Measurements from ENCODE around the gene PTPN1. TPM values are rescaled to one million over a fixed set of nuclear protein-coding genes. Genes with fewer than 3 reads are reported as not detected.

The PTPN1 gene
- total RNA-seq, 1 donor from 2014 or later = 30.3 TPM

DNA sequence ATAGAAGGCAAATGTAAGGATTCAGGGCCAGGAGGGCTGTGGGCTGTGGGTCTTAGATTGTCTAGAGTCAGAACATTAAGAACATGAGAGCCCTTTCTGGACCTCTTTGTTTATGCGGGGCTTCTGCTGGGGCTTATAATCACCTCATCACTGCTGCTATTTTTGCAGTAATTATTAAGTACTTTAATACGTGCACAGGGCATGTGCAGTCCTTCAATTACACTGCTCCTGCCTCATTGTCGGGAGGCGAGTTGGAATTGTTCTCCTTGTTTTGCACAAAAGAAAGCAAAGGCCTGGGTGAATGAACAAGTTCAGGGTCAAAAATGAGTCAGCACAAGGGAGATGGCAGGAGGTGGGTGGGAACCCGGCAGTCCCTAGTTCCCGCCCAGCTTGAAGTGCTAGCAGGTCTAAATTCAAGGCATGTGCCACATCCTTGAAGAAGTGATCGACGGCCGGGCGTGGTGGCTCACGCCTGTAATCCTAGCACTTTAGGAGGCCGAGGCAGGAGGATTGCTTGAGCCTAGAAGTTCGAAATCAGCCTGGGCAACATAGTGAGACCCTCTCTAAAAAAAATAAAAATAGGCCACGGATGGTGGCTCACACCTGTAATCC lies 34.4 kb upstream of the PTPN1 start:
- no peak overlapping the region for H3K4me3 Mint-ChIP-seq (ENCODE audit: unreplicated experiment)
- no peak for DNase-seq (ENCODE audit: low spot score)
- H3K36me3 Mint-ChIP-seq (ENCODE audit: low read depth) = no peaks in the 10 kb centered on the region
- H3K4me1 Mint-ChIP-seq (ENCODE audit: low read depth) = no peaks in the 10 kb centered on the region
- no peak for TF ChIP-seq CTCF (IDR thresholded peaks at IDR 0.05)
- no peak overlapping the region for H3K27ac Mint-ChIP-seq (ENCODE audit: unreplicated experiment)
- no peaks in the 10 kb centered on the region for H3K27me3 Mint-ChIP-seq (ENCODE audit: low read depth)
- no peaks in the 10 kb centered on the region for H3K9me3 Mint-ChIP-seq (ENCODE audit: low read depth)

DNA sequence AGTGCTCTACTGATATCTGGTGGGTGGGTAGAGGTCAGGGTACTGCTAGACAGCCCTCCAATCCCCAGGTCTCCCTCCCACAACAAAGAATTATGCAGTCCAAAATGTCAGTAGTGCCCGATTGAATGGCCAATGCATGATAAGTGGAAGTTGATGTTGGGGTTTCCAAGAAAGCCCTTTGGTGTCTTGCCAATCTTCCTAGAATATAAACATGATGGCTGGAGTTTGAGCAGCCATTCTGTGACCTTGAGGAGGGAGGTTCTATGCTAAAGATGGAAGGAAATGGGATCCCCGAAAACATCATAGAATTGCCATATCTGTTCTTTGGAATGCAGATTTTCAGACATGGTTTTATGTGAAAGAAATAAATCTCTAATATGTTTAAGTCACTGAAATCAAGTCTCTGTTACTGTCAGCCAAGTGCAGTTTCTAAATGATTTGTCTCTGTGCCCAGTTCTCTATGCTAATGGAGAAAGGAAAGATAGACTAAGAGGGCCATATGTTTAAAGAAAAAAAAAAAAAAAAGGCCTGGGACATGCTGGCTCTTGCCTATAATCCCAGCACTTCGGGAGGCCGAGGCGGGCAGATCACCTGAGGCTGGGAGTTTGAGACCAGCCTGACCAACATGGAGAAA lies 32.8 kb upstream of the PTPN1 start:
- no peak for TF ChIP-seq CTCF (IDR thresholded peaks at IDR 0.05)
- Mint-ChIP-seq H3K4me1 (ENCODE audit: low read depth) (no peaks in the 10 kb centered on the region), H3K27me3 (ENCODE audit: low read depth) (no peaks in the 10 kb centered on the region), H3K27ac (ENCODE audit: unreplicated experiment) (no peak overlapping the region), H3K9me3 (ENCODE audit: low read depth) (no peaks in the 10 kb centered on the region), H3K4me3 (ENCODE audit: unreplicated experiment) (no peak overlapping the region), H3K36me3 (ENCODE audit: low read depth) (no peaks in the 10 kb centered on the region)
- no peak for DNase-seq (ENCODE audit: low spot score)

DNA sequence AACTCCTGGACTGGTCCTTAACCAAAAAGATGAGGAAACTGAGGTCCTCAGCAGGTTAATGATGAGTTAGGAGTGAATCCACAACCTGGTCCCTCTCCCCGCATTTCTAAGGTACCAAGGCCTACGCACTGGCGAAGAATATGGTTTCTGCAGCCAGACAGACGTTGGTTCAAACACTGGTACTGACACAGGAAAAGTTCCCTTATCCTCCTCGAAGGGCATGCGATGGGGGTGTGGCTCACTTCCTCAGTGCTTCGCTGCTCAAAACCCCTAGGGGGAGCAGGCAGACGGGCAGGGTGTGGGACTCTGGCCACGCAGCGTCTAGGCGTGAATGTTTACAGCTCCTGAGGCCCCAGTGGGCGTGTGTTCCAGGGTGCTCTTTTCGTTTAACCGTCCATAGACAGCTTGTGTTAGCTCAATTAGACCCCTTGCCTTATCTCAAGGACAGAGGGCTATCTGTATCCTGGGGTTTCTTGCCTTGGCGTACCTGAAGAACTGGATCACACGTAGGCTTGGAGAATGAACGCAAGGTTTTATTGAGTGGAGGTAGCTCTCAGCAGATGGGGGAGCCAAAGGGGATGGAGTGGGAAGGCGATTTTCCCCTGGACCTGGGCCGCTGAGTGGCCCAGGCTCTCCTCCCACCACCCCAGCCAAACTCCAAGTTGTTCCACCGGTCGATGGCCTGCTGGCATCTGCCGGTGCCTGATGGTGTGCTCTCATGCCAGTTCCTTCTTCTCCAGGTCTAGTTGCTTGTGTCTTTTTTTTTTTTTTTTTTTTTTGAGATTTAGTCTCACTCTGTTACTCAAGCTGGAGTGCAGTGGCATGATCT lies 31.8 kb upstream of the PTPN1 start:
- H3K27me3 Mint-ChIP-seq (ENCODE audit: low read depth) = no peaks in the 10 kb centered on the region
- H3K4me3 Mint-ChIP-seq (ENCODE audit: unreplicated experiment) = no peak overlapping the region
- H3K4me1 Mint-ChIP-seq (ENCODE audit: low read depth) = no peaks in the 10 kb centered on the region
- no peak overlapping the region for H3K27ac Mint-ChIP-seq (ENCODE audit: unreplicated experiment)
- TF ChIP-seq CTCF (IDR thresholded peaks at IDR 0.05) = peak; percentile 77
- no peaks in the 10 kb centered on the region for H3K9me3 Mint-ChIP-seq (ENCODE audit: low read depth)
- no peaks in the 10 kb centered on the region for H3K36me3 Mint-ChIP-seq (ENCODE audit: low read depth)
- no peak for DNase-seq (ENCODE audit: low spot score)

DNA sequence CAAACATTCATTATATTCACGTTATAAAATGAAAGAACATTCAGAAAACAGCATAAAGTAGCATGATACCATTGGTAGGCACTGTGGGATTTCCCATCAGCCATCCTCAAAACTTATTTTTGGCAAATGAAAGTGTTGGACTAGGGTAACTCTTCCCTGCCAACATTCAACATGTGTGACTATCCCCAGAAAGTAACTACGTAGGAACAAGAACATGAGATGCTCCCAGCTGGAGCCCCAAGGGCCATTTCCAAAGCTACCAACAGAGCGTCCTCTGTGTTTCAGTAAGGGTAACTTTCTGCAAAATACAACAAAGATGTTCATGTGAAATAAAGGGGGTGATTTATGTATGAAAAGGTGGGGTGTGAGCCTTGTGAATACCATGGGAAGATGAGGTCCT lies 28.4 kb upstream of the PTPN1 start:
- Mint-ChIP-seq H3K4me3 (ENCODE audit: unreplicated experiment) (no peak overlapping the region), H3K4me1 (ENCODE audit: low read depth) (peaks cover 7% of the 10 kb centered on the region), H3K9me3 (ENCODE audit: low read depth) (no peaks in the 10 kb centered on the region), H3K36me3 (ENCODE audit: low read depth) (peaks cover 1% of the 10 kb centered on the region), H3K27ac (ENCODE audit: unreplicated experiment) (no peak overlapping the region), H3K27me3 (ENCODE audit: low read depth) (no peaks in the 10 kb centered on the region)
- DNase-seq (ENCODE audit: low spot score) = no peak
- no peak for TF ChIP-seq CTCF (IDR thresholded peaks at IDR 0.05)

DNA sequence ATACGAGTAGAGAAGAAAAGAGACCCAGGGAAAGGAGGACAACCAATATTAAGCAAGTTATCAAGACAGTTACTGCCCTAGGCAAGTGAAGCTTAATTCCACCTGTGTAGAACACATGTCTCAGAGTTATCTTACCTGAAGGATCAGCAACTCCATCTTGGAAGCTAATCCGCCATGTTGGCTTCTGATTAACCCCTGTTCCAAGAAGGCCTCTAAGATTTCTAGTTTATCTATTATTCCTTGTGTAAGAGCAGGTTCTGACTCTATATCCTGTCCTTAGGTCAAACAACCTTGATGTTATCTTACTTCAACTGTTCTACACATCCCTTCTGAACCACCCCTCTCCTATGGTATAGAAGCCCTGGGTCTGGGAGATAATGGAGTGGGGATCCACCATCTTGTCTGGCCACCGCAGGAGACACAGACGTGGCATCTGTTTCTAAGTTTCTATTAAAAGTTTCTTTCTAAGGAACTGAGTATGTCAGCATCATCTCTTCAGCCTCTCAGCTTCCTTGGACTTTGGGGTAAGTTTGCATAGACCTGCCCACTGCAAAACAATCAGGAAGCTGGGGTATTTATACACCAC lies 27.7 kb upstream of the PTPN1 start:
- Mint-ChIP-seq H3K27me3 (ENCODE audit: low read depth) (no peaks in the 10 kb centered on the region), H3K36me3 (ENCODE audit: low read depth) (peaks cover 1% of the 10 kb centered on the region), H3K9me3 (ENCODE audit: low read depth) (no peaks in the 10 kb centered on the region), H3K27ac (ENCODE audit: unreplicated experiment) (no peak overlapping the region), H3K4me1 (ENCODE audit: low read depth) (peaks cover 7% of the 10 kb centered on the region), H3K4me3 (ENCODE audit: unreplicated experiment) (no peak overlapping the region)
- DNase-seq (ENCODE audit: low spot score) = no peak
- TF ChIP-seq CTCF (IDR thresholded peaks at IDR 0.05) = no peak

Data from chondrocyte (in vitro differentiated cells).